CD4-positive, alpha-beta T cell treated with Interleukin-4 for 1 hour (primary cell): ENCODE results near the gene VIPAS39.
A peak's percentile ranks its signal among the peaks of the same experiment; 100 is the strongest.
"Not testable (repeated sequence)": the region's sequence is repeated elsewhere in the genome, so short reads cannot be mapped to it uniquely, and the experiment has no call there.

Experiments used
- DNase-seq, 2 donors: peaks; one replicate each; pipeline ENCODE4 v3.0.0-alpha.2; 2020 to 2022

Gene VIPAS39

DNA sequence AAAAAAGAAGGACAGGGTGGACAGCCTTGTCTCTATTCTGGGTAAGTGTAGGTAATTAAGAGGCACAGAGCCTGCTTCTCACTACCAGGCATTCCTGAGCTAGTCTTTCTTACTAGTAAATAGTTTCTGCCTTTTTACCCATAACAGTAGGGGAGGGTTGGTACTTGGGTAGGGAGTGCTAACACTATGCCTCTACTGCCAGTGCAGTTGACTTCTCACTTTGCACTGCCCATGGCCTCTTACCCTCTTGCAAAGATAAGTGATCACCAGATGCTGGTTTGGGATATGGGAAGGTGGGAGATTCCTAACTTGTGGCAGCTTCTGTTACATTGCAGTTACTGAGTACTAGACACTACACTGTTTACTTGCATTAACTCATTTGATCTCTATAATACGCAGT, 12.1 kb upstream of the VIPAS39 start:
- DNase-seq = no peak

DNA sequence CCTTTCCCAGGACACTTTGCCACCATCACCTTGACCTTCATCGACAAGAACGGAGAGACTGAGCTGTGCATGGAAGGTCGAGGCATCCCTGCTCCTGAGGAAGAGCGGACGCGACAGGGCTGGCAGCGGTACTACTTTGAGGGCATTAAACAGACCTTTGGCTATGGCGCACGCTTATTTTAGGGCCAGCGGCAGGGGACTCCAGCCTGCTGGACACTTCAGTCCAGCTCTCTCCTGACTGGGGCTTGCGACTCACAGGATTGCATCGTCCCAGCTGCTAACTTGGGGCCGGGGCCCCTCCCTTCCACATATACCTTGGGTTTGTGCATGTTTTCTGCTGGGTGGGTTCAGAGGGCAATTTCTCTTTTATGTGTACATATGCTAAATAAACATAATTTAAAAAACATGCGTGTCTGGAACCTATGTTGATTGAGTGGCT, 11.7 kb upstream of the VIPAS39 start:
- no peak for DNase-seq

DNA sequence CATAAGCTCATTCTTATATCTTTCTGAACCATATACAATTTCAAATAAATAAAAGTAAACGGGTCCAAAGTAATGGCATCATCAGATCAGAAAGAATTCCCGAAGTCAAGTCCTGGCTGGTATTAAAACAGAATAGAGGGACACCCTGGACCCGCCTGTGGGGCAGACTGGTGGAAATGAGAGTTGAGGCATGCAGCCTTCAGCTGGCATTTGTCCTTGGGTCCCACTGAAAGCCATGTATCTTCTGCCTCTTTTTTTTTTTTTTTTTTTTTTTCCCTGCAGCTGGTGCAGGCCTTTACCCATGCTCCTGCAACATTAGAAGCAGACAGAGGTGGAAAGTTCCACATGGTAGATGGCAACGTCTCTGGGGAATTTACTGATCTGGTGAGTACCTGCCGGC, 10.4 kb upstream of the VIPAS39 start:
- DNase-seq = no peak

GRCh38 chr14:77459072-77459723, 1.8 kb upstream of the VIPAS39 start:
- DNase-seq = peak; percentile 50 to 69

DNA sequence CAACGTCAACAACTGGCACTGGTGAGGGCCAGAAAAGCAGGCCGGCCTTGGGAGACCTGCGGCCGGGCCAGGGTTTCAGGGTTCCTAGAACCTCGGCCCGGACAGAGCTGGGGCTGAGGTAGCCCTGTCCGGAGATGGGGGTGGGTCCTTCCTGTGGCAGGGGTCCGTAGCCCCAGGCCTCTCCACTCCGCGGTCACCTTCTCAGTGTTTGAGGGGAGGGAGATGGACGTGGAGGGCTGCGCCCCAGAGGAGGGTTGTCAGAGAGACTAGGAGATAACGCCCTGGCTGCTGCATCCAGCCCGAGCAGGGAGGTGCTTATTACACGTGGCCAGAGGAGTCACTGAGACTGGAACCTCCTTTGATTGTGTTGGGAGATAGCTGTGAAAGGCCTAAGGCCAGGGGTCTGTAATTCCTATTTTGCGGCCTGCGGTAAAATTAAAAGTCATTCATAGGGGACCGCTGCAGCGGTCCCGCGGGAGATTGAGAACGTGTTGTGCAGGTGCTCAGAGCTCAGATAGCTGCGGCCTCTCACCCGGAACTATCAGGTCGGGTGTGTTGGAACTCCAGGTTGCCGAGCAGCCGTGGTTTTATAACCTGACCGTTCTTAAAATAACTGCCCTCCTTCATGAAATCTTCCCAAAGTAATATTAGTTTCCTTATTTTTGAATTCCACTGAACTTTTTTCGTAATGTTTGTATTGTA, 999 bp upstream of the VIPAS39 start:
- DNase-seq = peak; percentile 19 to 31

DNA sequence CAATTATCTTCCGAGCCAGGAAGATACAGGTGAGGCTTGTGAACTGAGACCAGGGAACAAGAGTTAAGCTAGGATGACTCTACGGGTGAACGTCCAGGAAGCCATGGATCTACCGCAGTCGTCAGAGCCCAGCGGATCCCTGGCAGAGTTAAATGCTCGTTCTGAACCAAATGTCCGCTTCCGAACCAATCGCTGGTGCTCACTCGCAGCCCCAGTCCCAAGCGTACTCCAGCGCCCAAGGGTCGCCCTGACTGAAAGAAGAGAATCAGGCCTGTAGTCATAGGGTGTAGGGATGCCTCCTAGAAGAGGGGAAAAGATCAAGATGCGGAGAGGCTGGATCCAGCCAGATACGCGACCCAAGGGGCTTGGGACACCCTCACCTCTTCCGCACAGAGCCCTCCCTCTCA, 283 bp downstream of the VIPAS39 start:
- DNase-seq = no peak

GRCh38 chr14:77455966-77456640, 1.3 kb downstream of the VIPAS39 start:
- DNase-seq = no peak

DNA sequence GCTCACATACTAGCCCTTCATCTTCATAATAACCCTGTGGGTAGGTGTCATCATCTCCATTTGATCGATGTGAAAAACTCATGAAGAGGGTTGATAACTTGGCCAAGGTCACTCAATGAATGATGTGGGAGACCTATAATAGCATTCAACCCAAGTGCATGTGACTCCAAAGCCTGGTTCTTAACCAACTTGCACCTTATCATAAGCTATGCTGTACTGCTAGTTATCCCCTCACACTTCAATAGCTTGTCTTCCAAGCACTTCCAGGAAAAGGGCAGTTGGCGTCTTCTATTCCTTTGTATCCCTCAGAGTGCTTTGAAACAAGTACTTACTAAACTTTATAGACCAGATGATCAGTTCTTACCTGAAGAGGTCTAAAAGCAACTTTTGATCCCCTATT, 15.2 kb downstream of the VIPAS39 start:
- no peak for DNase-seq

- no peak for DNase-seq
These were observed 17.5 kb downstream of the VIPAS39 start for GRCh38 chr14:77439861-77440260.

DNA sequence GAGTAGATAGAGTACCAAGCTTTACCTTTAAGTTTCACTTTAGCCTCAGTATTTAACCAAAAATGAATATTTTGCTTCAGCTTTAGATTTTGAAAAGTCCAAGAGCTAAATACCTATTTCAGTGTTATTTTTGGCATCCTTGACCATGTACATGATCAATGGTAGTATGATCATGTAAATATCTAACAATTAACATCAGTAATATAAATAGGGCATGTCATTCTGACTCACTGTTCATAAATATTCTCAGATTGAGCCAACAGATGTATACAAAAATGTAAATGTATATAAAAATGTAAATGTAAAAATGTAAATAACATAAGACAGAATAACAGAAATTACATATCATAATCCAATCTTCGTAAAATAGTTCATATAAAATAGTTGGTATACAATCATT, 18.8 kb downstream of the VIPAS39 start:
- no peak for DNase-seq

GRCh38 chr14:77436042-77436441, 21.4 kb downstream of the VIPAS39 start:
- DNase-seq = no peak

DNA sequence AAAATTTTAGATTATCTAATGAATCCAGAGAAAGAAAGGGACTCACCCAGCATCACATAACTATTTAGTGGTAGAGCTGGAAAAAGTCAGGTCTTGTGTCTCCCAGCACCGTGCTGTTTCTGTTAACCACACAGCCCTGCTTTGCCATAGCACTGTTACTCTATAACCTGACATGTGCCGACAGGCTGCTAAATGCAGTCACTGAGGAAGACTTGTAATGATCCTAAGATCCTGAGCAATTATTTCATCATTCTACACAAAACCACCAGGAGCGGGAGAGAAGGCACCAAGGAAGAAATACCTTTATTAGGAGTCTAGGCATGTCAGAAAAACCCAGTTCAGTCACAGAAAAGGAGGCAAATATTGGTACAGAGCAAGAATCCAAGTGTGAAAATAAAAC, 31.0 kb downstream of the VIPAS39 start:
- no peak for DNase-seq

- no peak for DNase-seq
These were observed 32.5 kb downstream of the VIPAS39 start for GRCh38 chr14:77424862-77425261.

DNA sequence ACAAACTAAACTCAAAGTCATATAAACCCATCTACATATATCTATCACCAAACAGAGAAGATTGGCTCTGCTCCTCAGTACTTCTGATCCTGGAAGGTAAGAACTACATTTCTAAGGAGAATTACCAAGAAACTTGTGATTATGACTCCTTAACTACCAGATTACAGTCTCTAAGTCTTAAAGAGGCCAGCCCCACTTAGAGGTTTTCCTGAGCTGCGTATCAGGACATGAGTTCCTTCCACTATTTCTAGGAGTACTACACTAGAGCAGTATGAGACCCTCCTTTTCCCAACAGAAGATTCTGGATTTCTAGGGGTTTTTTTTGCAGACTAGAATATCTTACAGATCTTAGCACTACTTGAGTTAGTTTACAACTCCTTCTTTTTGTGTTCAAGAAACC, 34.0 kb downstream of the VIPAS39 start, which contains the start of gene NOXRED1:
Gene NOXRED1, minus strand, starts transcription at position 101 of the 400 bp plus-strand sequence. CDS start 634 bp downstream, outside the sequence.
- no peak for DNase-seq

GRCh38 chr14:77421201-77421600, 36.2 kb downstream of the VIPAS39 start:
- DNase-seq = no peak

DNA sequence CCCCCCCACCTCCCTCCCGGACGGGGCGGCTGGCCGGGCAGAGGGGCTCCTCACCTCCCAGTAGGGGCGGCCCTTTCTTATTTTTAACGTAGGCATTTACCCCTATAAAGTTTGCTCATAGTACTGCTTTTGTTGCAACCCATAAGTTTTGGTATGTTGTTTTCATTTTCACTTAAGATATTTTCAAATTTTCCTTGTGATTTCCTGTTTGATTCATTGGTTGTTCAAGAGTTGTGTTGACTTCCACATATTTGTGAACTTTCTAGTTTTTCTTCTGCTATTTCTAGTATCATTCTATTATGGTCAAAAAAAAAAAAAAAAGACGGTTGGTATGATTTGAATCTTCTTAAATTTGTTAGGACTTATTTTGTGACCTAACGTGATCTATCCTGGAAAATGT, 40.6 kb downstream of the VIPAS39 start:
- DNase-seq = no peak

GRCh38 chr14:77416098-77416497, 41.3 kb downstream of the VIPAS39 start:
- not testable (repeated sequence) for DNase-seq

DNA sequence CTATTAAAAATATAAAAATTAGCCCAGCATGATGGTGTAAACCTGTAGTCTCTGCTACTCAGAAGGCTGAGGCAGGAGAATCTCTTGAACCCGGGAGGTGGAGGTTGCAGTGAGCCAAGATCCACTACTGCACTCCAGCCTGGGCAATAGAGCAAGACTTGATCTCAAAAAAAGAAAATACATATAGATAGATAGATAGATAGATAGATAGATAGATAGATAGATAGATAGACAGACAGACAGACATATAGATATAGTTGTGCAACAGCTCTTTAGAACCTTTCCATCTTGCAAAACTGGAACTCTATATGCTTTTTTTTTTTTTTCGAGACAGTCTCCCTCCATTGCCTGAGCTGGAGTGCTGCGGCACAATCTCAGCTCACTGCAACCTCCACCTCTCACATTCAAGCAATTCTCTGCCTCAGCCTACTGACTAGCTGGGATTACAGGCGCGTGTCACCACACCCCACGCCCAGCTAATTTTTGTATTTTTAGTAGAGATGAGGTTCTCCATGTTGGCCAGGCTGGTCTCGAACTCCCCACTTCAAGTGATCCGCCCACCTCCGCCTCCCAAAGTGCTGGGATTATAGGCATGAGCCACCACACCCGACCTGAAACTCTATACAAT, 41.9 kb downstream of the VIPAS39 start:
- not testable (repeated sequence) for DNase-seq

DNA sequence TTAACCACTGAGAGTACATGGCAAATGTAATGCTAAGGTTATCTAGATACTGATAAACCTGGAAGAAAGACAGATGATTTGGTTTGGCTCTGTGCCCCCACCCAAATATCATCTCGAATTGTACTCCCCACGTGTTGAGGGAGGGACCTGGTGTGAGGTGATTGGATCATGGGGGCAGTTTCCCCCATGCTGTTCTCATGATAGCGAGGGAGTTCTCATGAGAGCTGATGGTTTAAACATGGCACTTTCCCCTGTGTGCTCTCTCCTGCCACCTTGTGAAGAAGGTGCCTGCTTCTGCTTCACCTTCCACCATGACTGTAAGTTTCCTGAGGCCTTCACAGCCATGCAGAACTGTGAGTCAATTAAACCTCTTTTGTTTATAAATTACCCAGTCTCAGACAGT, 48.3 kb downstream of the VIPAS39 start:
- no peak for DNase-seq

- no peak for DNase-seq
These were observed 50.2 kb downstream of the VIPAS39 start for GRCh38 chr14:77407158-77407557.

DNA sequence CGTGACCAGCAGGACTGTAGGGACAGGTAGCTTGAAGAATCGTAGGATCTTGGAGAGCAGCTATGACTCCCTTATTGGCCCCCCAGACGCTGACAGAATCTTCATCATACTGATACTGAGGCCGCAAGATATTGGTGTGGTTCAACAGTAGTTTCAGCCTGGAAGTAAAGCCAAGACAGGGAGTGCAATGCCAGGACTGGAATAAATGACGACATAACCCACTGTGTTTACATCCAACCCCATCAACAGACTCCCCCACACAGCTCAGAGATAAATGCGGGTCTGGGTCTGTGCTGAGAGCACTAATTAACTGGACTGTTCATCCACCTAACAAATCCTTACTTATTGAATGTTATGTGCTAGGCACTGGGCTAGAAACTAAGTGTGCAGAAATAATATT, 50.7 kb downstream of the VIPAS39 start:
- DNase-seq = no peak

- DNase-seq = no peak
These were observed 51.3 kb downstream of the VIPAS39 start for GRCh38 chr14:77406086-77406485.

DNA sequence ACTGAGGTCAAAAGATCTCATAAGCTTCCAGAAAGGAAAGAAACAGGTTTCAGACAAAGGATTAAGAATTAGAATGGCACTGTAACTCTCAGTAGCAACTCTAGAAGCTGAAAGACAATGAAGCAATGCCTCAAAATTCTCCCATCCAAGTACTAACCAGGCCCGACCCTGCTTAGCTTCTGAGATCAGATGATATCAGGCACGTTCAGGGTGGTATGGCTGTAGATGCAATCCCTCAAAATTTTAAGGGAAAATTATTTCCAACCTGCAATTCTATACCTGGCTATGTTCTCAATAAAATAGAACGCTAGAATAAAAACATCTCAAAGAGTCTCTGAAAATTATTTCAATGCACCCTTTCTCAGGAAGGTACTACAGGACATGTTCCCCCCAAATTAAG, 53.6 kb downstream of the VIPAS39 start:
- DNase-seq = no peak

DNA sequence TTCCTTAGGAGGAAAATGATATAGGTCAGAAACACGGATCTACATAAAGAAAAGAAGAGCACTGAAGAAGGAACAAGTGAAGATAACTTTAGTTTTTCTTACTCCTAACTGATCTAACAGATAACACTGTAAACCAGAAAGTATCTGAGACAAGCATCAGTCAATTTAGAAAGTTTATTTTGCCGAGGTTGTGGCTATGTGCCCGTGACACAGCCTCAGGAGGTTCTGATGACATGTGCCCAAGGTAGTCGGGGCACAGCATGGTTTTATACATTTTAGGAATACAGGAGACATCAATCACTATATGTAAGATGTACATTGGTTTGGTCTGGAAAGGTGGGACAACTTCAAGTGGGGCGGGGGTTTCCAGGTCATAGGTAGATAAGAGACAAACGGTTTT, 57.2 kb downstream of the VIPAS39 start:
- DNase-seq = no peak
